OCI-LY3 (cell line): ENCODE measurements around the gene ALDH3B2.

ENCODE experiments used
- H2AFZ ChIP-seq: fragments of 200-600, 300-600 bp; shearing (Covaris generic); 2 replicates; pipeline ENCODE4 v1.6.0; 2014; ENCODE audit warnings: antibody characterized with exemption, low read depth, low read length
- H3K27ac ChIP-seq: fragments of 200-600, 300-600 bp; sonication (generic); 2 replicates; pipeline ENCODE4 v1.5.1; 2014; ENCODE audit warnings: mild to moderate bottlenecking, low read length, moderate library complexity, mixed read lengths
- H3K27me3 ChIP-seq: fragments of 200-600, 300-600 bp; sonication (generic); 2 replicates; pipeline ENCODE4 v1.6.1; 2014; ENCODE audit warnings: low read depth, low read length, mixed read lengths
- H3K36me3 ChIP-seq: fragments of 200-600, 300-600 bp; sonication (generic); replicated peaks from 2 replicates; pipeline ENCODE3; 2014; ENCODE audit warnings: low read depth, low read length, mixed read lengths
- H3K4me1 ChIP-seq: fragments of 300-600, 200-600 bp; sonication (generic); 2 replicates; pipeline ENCODE4 v1.6.1; 2014; ENCODE audit warnings: low read length, mixed read lengths
- H3K4me2 ChIP-seq: fragments of 200-600, 300-600 bp; sonication (generic); 2 replicates; pipeline ENCODE4 v1.6.1; 2014; ENCODE audit warnings: low read length, mixed read lengths
- H3K4me3 ChIP-seq: fragments of 300-600, 200-600 bp; sonication (generic); 2 replicates; pipeline ENCODE4 v1.5.1; 2014; ENCODE audit warnings: antibody characterized with exemption, mild to moderate bottlenecking, low read length, moderate library complexity
- H3K79me2 ChIP-seq: fragments of 300-600, 200-600 bp; shearing (Covaris generic); 2 replicates; pipeline ENCODE4 v1.6.1; 2014; ENCODE audit warnings: mild to moderate bottlenecking, low read length, mixed read lengths
- H3K9ac ChIP-seq: fragments of 300-600, 200-600 bp; shearing (Covaris generic); 2 replicates; pipeline ENCODE4 v1.6.0; 2014; ENCODE audit warnings: mild to moderate bottlenecking, low read length, moderate library complexity
- H3K9me3 ChIP-seq: fragments of 200-600, 300-600 bp; shearing (Covaris generic); 2 replicates; pipeline ENCODE4 v1.6.1; 2014; ENCODE audit warnings: low read length, mixed read lengths; ENCODE audit not compliant: insufficient read depth
- H4K20me1 ChIP-seq: fragments of 200-600, 300-600 bp; sonication (generic); 2 replicates; pipeline ENCODE4 v1.6.1; 2016; ENCODE audit warnings: low read length, mixed read lengths; ENCODE audit not compliant: insufficient read depth
- CTCF ChIP-seq: fragments of 200-600, 300-600 bp; sonication (generic); IDR thresholded peaks from 2 replicates; pipeline ENCODE4 v1.5.1; 2014; ENCODE audit warnings: antibody characterized with exemption, low read length, low read depth
- EZH2phosphoT487 ChIP-seq: fragments of 200-600 bp; shearing (Covaris generic); IDR thresholded peaks from 2 replicates; pipeline ENCODE4 v1.6.1; 2018; ENCODE audit warnings: antibody characterized with exemption, mixed run types, low read depth

The ALDH3B2 gene

GRCh38 chr11:67654225-67654624, 20.2 kb downstream of the ALDH3B2 start:
- Histone ChIP-seq H3K4me2 (no peak overlapping the region), H3K36me3 (peaks cover 4% of the 10 kb centered on the region), H3K9me3 (peaks cover 26% of the 10 kb centered on the region), H3K27me3 (peaks cover 10% of the 10 kb centered on the region; the same call in 1 of the 2 replicates), H2AFZ (no peak overlapping the region), H3K9ac (no peak overlapping the region), H3K27ac (no peak overlapping the region), H4K20me1 (no peaks in the 10 kb centered on the region), H3K79me2 (no peaks in the 10 kb centered on the region), H3K4me3 (no peak overlapping the region), H3K4me1 (peaks cover 27% of the 10 kb centered on the region)
- TF ChIP-seq CTCF, result no peak
- no peak for TF ChIP-seq EZH2phosphoT487

GRCh38 chr11:67652965-67653845, 21.2 kb downstream of the ALDH3B2 start:
- Histone ChIP-seq H2AFZ (no peak overlapping the region), H3K27ac (no peak overlapping the region), H3K4me2 (no peak overlapping the region), H3K79me2 (no peaks in the 10 kb centered on the region), H3K4me1 (peaks cover 36% of the 10 kb centered on the region), H3K9ac (no peak overlapping the region), H4K20me1 (no peaks in the 10 kb centered on the region), H3K27me3 (peaks cover 7% of the 10 kb centered on the region; the same call in 1 of the 2 replicates), H3K36me3 (peaks cover 4% of the 10 kb centered on the region), H3K4me3 (no peak overlapping the region), H3K9me3 (peaks cover 26% of the 10 kb centered on the region)
- TF ChIP-seq CTCF (no peak), EZH2phosphoT487 (no peak)

GRCh38 chr11:67651976-67652781, 22.2 kb downstream of the ALDH3B2 start:
- Histone ChIP-seq H4K20me1 (no peaks in the 10 kb centered on the region), H3K36me3 (no peaks in the 10 kb centered on the region), H3K4me1 (peaks cover 38% of the 10 kb centered on the region), H3K4me3 (no peak overlapping the region), H2AFZ (no peak overlapping the region), H3K79me2 (no peaks in the 10 kb centered on the region), H3K9ac (no peak overlapping the region), H3K9me3 (peaks cover 19% of the 10 kb centered on the region; the same call in 1 of the 2 replicates), H3K4me2 (no peak overlapping the region), H3K27me3 (peaks cover 8% of the 10 kb centered on the region), H3K27ac (no peak overlapping the region)
- TF ChIP-seq CTCF, result no peak
- TF ChIP-seq EZH2phosphoT487, result no peak
